Fibroblast of skin of abdomen (primary cell): ENCODE measurements around the gene SELENON.

Source experiments
- DNase-seq: peaks from one replicate; pipeline ENCODE4 v3.0.0-alpha.2; 2013

Gene SELENON

GRCh38 chr1:25771221-25772114 lies 28.5 kb upstream of the SELENON start:
- peak; percentile 17 for DNase-seq

- DNase-seq = no peak
Measured at GRCh38 chr1:25772164-25772563, 27.8 kb upstream of the SELENON start.

- no peak for DNase-seq
Measured at GRCh38 chr1:25772692-25773245, 27.2 kb upstream of the SELENON start.

- no peak for DNase-seq
Measured at GRCh38 chr1:25773441-25774125, 26.4 kb upstream of the SELENON start.

GRCh38 chr1:25774206-25774803 lies 25.7 kb upstream of the SELENON start:
- no peak for DNase-seq

- no peak for DNase-seq
Measured at GRCh38 chr1:25774921-25775771, 24.8 kb upstream of the SELENON start.

GRCh38 chr1:25779388-25779787 lies 20.6 kb upstream of the SELENON start:
- DNase-seq = no peak

- no peak for DNase-seq
Measured at GRCh38 chr1:25779894-25780293, 20.1 kb upstream of the SELENON start.

- no peak for DNase-seq
Measured at GRCh38 chr1:25780318-25781129, 19.5 kb upstream of the SELENON start.

- no peak for DNase-seq
Measured at GRCh38 chr1:25781130-25781433, 18.9 kb upstream of the SELENON start.

GRCh38 chr1:25782608-25783201 lies 17.3 kb upstream of the SELENON start:
- DNase-seq = no peak

GRCh38 chr1:25784575-25785051 lies 15.4 kb upstream of the SELENON start:
- DNase-seq = no peak

GRCh38 chr1:25785333-25786067 lies 14.5 kb upstream of the SELENON start:
- no peak for DNase-seq

GRCh38 chr1:25786887-25787759 lies 12.9 kb upstream of the SELENON start:
- no peak for DNase-seq

- DNase-seq = no peak
Measured at GRCh38 chr1:25787760-25788166, 12.2 kb upstream of the SELENON start.

- DNase-seq = no peak
Measured at GRCh38 chr1:25790472-25790871, 9.5 kb upstream of the SELENON start.

GRCh38 chr1:25792115-25792514 lies 7.9 kb upstream of the SELENON start:
- no peak for DNase-seq

GRCh38 chr1:25793585-25794170 lies 6.3 kb upstream of the SELENON start:
- no peak for DNase-seq

GRCh38 chr1:25794325-25794724 lies 5.7 kb upstream of the SELENON start:
- no peak for DNase-seq
